Measurements from ENCODE around the gene PERM1. TPM values are rescaled to one million over a fixed set of nuclear protein-coding genes. Genes with fewer than 3 reads are reported as not detected.

The PERM1 gene
- total and polyA plus RNA-seq, 9 of the 15 experiments (the other 6 are each of a cell fraction or from before 2014, with no cell fraction given), result not detected

DNA sequence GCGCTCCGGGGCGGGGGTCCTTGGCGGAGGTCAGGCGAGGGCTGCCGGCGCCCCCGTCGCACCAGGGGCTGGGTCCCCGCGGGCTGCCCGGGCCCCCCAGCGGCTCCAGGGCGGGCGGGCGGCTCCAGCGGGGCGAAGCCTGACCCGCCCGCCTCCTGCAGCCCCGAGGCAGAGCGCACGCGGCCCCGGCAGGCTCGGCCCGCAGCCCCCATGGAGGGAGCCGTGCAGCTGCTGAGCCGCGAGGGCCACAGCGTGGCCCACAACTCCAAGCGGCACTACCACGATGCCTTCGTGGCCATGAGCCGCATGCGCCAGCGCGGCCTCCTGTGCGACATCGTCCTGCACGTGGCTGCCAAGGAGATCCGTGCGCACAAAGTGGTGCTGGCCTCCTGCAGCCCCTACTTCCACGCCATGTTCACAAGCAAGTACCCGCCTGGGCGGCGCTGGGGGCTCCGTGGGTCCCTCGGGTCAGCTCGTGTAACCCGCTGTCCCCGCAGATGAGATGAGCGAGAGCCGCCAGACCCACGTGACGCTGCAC, 20.7 kb downstream of the PERM1 start (continued):
- TF ChIP-seq ZBTB34 (CRISPR knock-in tag; IDR thresholded peaks at IDR 0.05), result no peak
- TF ChIP-seq PHF20 (IDR thresholded peaks at IDR 0.05; ENCODE audit: partially characterized antibody), result no peak
- TF ChIP-seq, protein P1, sequence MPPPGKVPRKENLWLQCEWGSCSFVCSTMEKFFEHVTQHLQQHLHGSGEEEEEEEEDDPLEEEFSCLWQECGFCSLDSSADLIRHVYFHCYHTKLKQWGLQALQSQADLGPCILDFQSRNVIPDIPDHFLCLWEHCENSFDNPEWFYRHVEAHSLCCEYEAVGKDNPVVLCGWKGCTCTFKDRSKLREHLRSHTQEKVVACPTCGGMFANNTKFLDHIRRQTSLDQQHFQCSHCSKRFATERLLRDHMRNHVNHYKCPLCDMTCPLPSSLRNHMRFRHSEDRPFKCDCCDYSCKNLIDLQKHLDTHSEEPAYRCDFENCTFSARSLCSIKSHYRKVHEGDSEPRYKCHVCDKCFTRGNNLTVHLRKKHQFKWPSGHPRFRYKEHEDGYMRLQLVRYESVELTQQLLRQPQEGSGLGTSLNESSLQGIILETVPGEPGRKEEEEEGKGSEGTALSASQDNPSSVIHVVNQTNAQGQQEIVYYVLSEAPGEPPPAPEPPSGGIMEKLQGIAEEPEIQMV (tag; conservative IDR thresholded peaks at IDR 0.05; ENCODE audit: low read depth), result no peak
- TF ChIP-seq ZNF395 (CRISPR knock-in tag; IDR thresholded peaks at IDR 0.05), result peak; percentile 44; the same call in 1 of the 2 replicates
- no peak for TF ChIP-seq MXI1 (IDR thresholded peaks at IDR 0.05; ENCODE audit: low read depth, low read length)
- TF ChIP-seq CLOCK (CRISPR knock-in tag; IDR thresholded peaks at IDR 0.05; ENCODE audit: borderline replicate concordance), result no peak
- no peak for TF ChIP-seq SREBF1 (IDR thresholded peaks at IDR 0.05; ENCODE audit: borderline replicate concordance, low read depth, low read length)
- TF ChIP-seq CREB1 (IDR thresholded peaks at IDR 0.05), result no peak
- no peak for TF ChIP-seq CREB1 (CRISPR knock-in tag; IDR thresholded peaks at IDR 0.05)
- no peak for TF ChIP-seq MTA1 (IDR thresholded peaks at IDR 0.05; ENCODE audit: borderline replicate concordance)
- TF ChIP-seq CBX5 (IDR thresholded peaks at IDR 0.05; ENCODE audit: borderline replicate concordance, low read depth), result no peak
- TF ChIP-seq FOXJ3 (CRISPR knock-in tag; IDR thresholded peaks at IDR 0.05), result no peak
- no peak; the same call in 1 of the 2 replicates for TF ChIP-seq MYNN (IDR thresholded peaks at IDR 0.05)
- no peak for TF ChIP-seq MYNN (CRISPR knock-in tag; IDR thresholded peaks at IDR 0.05)
- no peak for TF ChIP-seq NR1H2 (CRISPR knock-in tag; IDR thresholded peaks at IDR 0.05)
- TF ChIP-seq GTF2E2 (tag; IDR thresholded peaks at IDR 0.05), result no peak
- no peak for TF ChIP-seq SETDB1 (IDR thresholded peaks at IDR 0.05; ENCODE audit: low read length)
- TF ChIP-seq SRSF9 (IDR thresholded peaks at IDR 0.05; ENCODE audit: borderline replicate concordance, low read depth, low read length), result no peak
- TF ChIP-seq ZKSCAN8 (CRISPR knock-in tag; IDR thresholded peaks at IDR 0.05), result no peak
- TF ChIP-seq CBFA2T2 (conservative IDR thresholded peaks at IDR 0.05), result no peak
- TF ChIP-seq, protein P2, sequence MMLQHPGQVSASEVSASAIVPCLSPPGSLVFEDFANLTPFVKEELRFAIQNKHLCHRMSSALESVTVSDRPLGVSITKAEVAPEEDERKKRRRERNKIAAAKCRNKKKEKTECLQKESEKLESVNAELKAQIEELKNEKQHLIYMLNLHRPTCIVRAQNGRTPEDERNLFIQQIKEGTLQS (IDR thresholded peaks at IDR 0.05), result peak; percentile 15; the same call in 1 of the 2 replicates
- TF ChIP-seq, protein P2 (CRISPR knock-in tag; conservative IDR thresholded peaks at IDR 0.05), result no peak
- no peak for TF ChIP-seq ZNF668 (CRISPR knock-in tag; IDR thresholded peaks at IDR 0.05)

Data from K562 (cell line).